Measurements from ENCODE around the gene AKR1A1. TPM values are rescaled to one million over a fixed set of nuclear protein-coding genes. Genes with fewer than 3 reads are reported as not detected.
"Not testable (repeated sequence)": the region's sequence is repeated elsewhere in the genome, so short reads cannot be mapped to it uniquely, and the experiment has no call there.

Gene AKR1A1
- total RNA-seq, 4 donors from 2014 or later, result 161 to 305 (median 201) TPM

GRCh38 chr1:45522324-45523104 lies 28.1 kb upstream of the AKR1A1 start:
- no peaks in the 10 kb centered on the region for H3K27me3 ChIP-seq
- no peak for DNase-seq
- peaks cover 0 to 3% (median 0%) of the 10 kb centered on the region in 3 donors for H3K36me3 ChIP-seq

GRCh38 chr1:45523516-45523915 lies 27.1 kb upstream of the AKR1A1 start:
- not testable (repeated sequence) for H3K9me3 ChIP-seq, H3K27me3 ChIP-seq, DNase-seq, H3K27ac ChIP-seq, H3K4me3 ChIP-seq, H3K36me3 ChIP-seq
- H3K4me1 ChIP-seq, result peaks cover 0 to 13% (median 3%) of the 10 kb centered on the region in 4 donors

More at GRCh38 chr1:45522324-45523104, 28.1 kb upstream of the AKR1A1 start:
- no peak for TF ChIP-seq POLR2A (IDR thresholded peaks at IDR 0.05)
- TF ChIP-seq, protein P1, sequence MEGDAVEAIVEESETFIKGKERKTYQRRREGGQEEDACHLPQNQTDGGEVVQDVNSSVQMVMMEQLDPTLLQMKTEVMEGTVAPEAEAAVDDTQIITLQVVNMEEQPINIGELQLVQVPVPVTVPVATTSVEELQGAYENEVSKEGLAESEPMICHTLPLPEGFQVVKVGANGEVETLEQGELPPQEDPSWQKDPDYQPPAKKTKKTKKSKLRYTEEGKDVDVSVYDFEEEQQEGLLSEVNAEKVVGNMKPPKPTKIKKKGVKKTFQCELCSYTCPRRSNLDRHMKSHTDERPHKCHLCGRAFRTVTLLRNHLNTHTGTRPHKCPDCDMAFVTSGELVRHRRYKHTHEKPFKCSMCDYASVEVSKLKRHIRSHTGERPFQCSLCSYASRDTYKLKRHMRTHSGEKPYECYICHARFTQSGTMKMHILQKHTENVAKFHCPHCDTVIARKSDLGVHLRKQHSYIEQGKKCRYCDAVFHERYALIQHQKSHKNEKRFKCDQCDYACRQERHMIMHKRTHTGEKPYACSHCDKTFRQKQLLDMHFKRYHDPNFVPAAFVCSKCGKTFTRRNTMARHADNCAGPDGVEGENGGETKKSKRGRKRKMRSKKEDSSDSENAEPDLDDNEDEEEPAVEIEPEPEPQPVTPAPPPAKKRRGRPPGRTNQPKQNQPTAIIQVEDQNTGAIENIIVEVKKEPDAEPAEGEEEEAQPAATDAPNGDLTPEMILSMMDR (IDR thresholded peaks at IDR 0.05), result no peak
- Histone ChIP-seq H3K27ac (peak overlapping the region; percentile 85 to 95 (median 89)), H3K4me1 (peaks cover 0 to 16% (median 3%) of the 10 kb centered on the region in 4 donors), H3K9me3 (no peaks in the 10 kb centered on the region), H3K4me3 (peak overlapping the region; percentile 70 to 94 (median 82))

DNA sequence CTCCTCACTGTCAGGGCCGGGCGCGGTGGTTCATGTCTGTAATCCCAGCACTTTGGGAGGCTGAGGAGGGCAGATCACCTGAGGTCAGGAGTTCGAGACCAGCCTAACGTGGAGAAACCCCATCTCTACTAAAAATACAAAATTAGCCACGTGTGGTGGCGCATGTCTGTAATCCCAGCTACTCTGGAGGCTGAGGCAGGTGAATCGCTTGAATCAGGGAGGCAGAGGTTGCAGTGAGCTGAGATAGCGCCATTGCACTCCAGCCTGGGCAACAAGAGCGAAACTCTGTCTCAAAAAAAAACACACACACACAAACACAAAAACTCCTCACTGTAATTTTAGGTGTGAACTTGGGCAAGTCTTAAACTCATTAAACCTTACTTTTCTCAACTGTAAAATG lies 26.7 kb upstream of the AKR1A1 start:
- not testable (repeated sequence) for H3K4me1 ChIP-seq, H3K4me3 ChIP-seq, H3K27ac ChIP-seq, DNase-seq, H3K36me3 ChIP-seq, H3K27me3 ChIP-seq, H3K9me3 ChIP-seq

GRCh38 chr1:45526135-45526644 lies 24.4 kb upstream of the AKR1A1 start:
- no peak for DNase-seq
- no peak for TF ChIP-seq POLR2A (IDR thresholded peaks at IDR 0.05)
- TF ChIP-seq, protein P1 (IDR thresholded peaks at IDR 0.05), result no peak
- Histone ChIP-seq H3K4me1 (no peaks in the 10 kb centered on the region), H3K4me3 (no peak overlapping the region), H3K27me3 (no peaks in the 10 kb centered on the region), H3K27ac (no peak overlapping the region), H3K36me3 (no peaks in the 10 kb centered on the region), H3K9me3 (no peaks in the 10 kb centered on the region)

GRCh38 chr1:45530632-45531135 lies 19.9 kb upstream of the AKR1A1 start:
- Histone ChIP-seq H3K36me3 (no peaks in the 10 kb centered on the region), H3K4me3 (no peak overlapping the region), H3K4me1 (no peaks in the 10 kb centered on the region), H3K27me3 (no peaks in the 10 kb centered on the region), H3K27ac (no peak overlapping the region), H3K9me3 (no peaks in the 10 kb centered on the region)
- TF ChIP-seq, protein P1 (IDR thresholded peaks at IDR 0.05), result no peak
- no peak for TF ChIP-seq POLR2A (IDR thresholded peaks at IDR 0.05)
- no peak for DNase-seq

DNA sequence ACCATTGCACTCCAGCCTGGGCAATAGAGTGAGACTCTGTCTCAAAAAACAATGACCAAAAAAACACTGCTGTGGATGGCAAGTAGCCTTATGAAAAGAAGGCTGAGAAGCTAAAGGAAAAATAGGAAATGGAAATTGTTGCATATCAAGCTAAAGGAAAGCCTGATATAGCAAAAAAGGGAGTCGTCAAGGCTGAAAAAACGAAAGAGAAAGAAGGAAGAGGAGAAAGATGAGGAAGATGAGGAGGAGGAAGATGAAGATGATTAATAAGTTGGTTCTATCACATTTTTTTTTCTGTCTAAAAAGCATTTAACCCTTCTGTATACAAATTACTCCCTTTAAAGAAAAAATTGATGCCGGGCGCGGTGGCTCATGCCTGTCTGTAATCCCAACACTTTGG lies 18.8 kb upstream of the AKR1A1 start:
- no peak for TF ChIP-seq POLR2A (IDR thresholded peaks at IDR 0.05)
- TF ChIP-seq, protein P1 (IDR thresholded peaks at IDR 0.05), result no peak
- H3K4me3 ChIP-seq, result no peak overlapping the region
- H3K36me3 ChIP-seq, result no peaks in the 10 kb centered on the region
- no peak overlapping the region for H3K27ac ChIP-seq
- H3K4me1 ChIP-seq, result no peaks in the 10 kb centered on the region
- no peaks in the 10 kb centered on the region for H3K27me3 ChIP-seq
- no peaks in the 10 kb centered on the region for H3K9me3 ChIP-seq
- DNase-seq, result no peak
